ENCODE measurements around the gene MEX3C. TPM values are rescaled to one million over a fixed set of nuclear protein-coding genes. Genes with fewer than 3 reads are reported as not detected.

Gene MEX3C
- total RNA-seq, 1 experiment from 2014 or later, result 45.0 TPM

GRCh38 chr18:51151568-51152511, 45.6 kb downstream of the MEX3C start:
- ATAC-seq (peak; percentile 22; the same call in 1 of the 2 replicates), DNase-seq (ENCODE audit: low read depth, low spot score) (no peak)
- POLR2A ChIA-PET, result no interaction called here
- H3K9ac ChIP-seq (ENCODE audit: low read length), result no peak overlapping the region
- no peaks in the 10 kb centered on the region for H3K9me2 ChIP-seq (ENCODE audit: insufficient read depth)
- peaks cover 0 to 8% of the 10 kb centered on the region in 2 experiments; a peak in 2 of 4 replicates for H3K4me1 ChIP-seq (ENCODE audit: control insufficient read depth in 1 of 2, insufficient read depth in 2 of 2, low read length in 2 of 2)
- intact Hi-C loops (cut with micrococcal nuclease), result no loop called here
- H3K27me3 ChIP-seq (ENCODE audit: insufficient read depth, low read length), result no peaks in the 10 kb centered on the region
- H3K4me2 ChIP-seq (ENCODE audit: low read length), result no peak overlapping the region
- H3K27ac ChIP-seq (ENCODE audit: low read depth, low read length), result no peak overlapping the region
- H2AFZ ChIP-seq (ENCODE audit: low read depth, low read length, poor library complexity, severe bottlenecking), result no peak overlapping the region
- BruUV-seq (replicated peaks), result no TSS peak
- H4K20me1 ChIP-seq (ENCODE audit: insufficient read depth), result no peaks in the 10 kb centered on the region
- no peaks in the 10 kb centered on the region for H3K79me2 ChIP-seq (ENCODE audit: insufficient read depth, low read length)
- H3K36me3 ChIP-seq (ENCODE audit: control insufficient read depth in 1 of 2, insufficient read depth in 2 of 2, low read length in 2 of 2), result no peaks in the 10 kb centered on the region
- H3K4me3 ChIP-seq (replicated peaks in 1 of 2; ENCODE audit: low read depth in 1 of 2, low read length in 2 of 2), result no peak overlapping the region
- RAD21 ChIA-PET (ENCODE audit: low non-redundant PET in 1 of 2, low total read pairs in 2 of 2, uncharacterized antibody in 2 of 2, unreplicated experiment in 2 of 2), result no interaction called here
- TF ChIP-seq ATF3 (IDR thresholded peaks at IDR 0.05) (no peak), TCF7L2 (IDR thresholded peaks at IDR 0.05; ENCODE audit: borderline replicate concordance, extremely low read depth, insufficient read depth, insufficient read length) (no peak), RAD21 (IDR thresholded peaks at IDR 0.05; ENCODE audit: low read depth) (no peak), SIN3A (IDR thresholded peaks at IDR 0.05; ENCODE audit: low read depth) (no peak), SP1 (IDR thresholded peaks at IDR 0.05; ENCODE audit: low read depth) (no peak), ELF1 (IDR thresholded peaks at IDR 0.05; ENCODE audit: borderline replicate concordance, low read depth) (no peak), POLR2A (IDR thresholded peaks at IDR 0.05; ENCODE audit: borderline replicate concordance, extremely low read depth, insufficient read depth, insufficient read length) (no peak)
- H3K9me3 ChIP-seq (ENCODE audit: control insufficient read depth in 1 of 2, insufficient read depth in 1 of 2, low read depth in 1 of 2, low read length in 2 of 2), result no peaks in the 10 kb centered on the region
- CTCF ChIA-PET, result no interaction called here

- CTCF ChIA-PET, result no interaction called here
- TF ChIP-seq JUND (IDR thresholded peaks at IDR 0.05), result no peak
- TF ChIP-seq ATF3 (IDR thresholded peaks at IDR 0.05), result no peak
- TF ChIP-seq YY1 (IDR thresholded peaks at IDR 0.05; ENCODE audit: extremely low read depth, insufficient replicate concordance, low read depth, low read length), result no peak
- no peak for TF ChIP-seq SIN3A (IDR thresholded peaks at IDR 0.05; ENCODE audit: low read depth)
- no peak for TF ChIP-seq CBX3 (IDR thresholded peaks at IDR 0.05; ENCODE audit: low read depth)
- no peak for TF ChIP-seq CEBPB (IDR thresholded peaks at IDR 0.05; ENCODE audit: low read depth)
- TF ChIP-seq ZNF274 (IDR thresholded peaks at IDR 0.05; ENCODE audit: low read depth, low read length), result no peak
- TF ChIP-seq EZH2 (IDR thresholded peaks at IDR 0.05), result no peak
- no peak for TF ChIP-seq TCF7L2 (IDR thresholded peaks at IDR 0.05; ENCODE audit: borderline replicate concordance, extremely low read depth, insufficient read depth, insufficient read length)
- TF ChIP-seq, protein P1, sequence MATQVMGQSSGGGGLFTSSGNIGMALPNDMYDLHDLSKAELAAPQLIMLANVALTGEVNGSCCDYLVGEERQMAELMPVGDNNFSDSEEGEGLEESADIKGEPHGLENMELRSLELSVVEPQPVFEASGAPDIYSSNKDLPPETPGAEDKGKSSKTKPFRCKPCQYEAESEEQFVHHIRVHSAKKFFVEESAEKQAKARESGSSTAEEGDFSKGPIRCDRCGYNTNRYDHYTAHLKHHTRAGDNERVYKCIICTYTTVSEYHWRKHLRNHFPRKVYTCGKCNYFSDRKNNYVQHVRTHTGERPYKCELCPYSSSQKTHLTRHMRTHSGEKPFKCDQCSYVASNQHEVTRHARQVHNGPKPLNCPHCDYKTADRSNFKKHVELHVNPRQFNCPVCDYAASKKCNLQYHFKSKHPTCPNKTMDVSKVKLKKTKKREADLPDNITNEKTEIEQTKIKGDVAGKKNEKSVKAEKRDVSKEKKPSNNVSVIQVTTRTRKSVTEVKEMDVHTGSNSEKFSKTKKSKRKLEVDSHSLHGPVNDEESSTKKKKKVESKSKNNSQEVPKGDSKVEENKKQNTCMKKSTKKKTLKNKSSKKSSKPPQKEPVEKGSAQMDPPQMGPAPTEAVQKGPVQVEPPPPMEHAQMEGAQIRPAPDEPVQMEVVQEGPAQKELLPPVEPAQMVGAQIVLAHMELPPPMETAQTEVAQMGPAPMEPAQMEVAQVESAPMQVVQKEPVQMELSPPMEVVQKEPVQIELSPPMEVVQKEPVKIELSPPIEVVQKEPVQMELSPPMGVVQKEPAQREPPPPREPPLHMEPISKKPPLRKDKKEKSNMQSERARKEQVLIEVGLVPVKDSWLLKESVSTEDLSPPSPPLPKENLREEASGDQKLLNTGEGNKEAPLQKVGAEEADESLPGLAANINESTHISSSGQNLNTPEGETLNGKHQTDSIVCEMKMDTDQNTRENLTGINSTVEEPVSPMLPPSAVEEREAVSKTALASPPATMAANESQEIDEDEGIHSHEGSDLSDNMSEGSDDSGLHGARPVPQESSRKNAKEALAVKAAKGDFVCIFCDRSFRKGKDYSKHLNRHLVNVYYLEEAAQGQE (IDR thresholded peaks at IDR 0.05; ENCODE audit: low read depth), result no peak
- no peak for TF ChIP-seq POLR2A (IDR thresholded peaks at IDR 0.05; ENCODE audit: borderline replicate concordance, extremely low read depth, insufficient read depth, insufficient read length)
Observed at GRCh38 chr18:51151185-51151567, 46.3 kb downstream of the MEX3C start.

More at GRCh38 chr18:51151185-51151567, 46.3 kb downstream of the MEX3C start:
- RAD21 ChIA-PET (ENCODE audit: low non-redundant PET in 1 of 2, low total read pairs in 2 of 2, uncharacterized antibody in 2 of 2, unreplicated experiment in 2 of 2), result no interaction called here
- no peaks in the 10 kb centered on the region for H4K20me1 ChIP-seq (ENCODE audit: insufficient read depth)
- no peaks in the 10 kb centered on the region for H3K9me3 ChIP-seq (ENCODE audit: control insufficient read depth in 1 of 2, insufficient read depth in 1 of 2, low read depth in 1 of 2, low read length in 2 of 2)
- intact Hi-C loops (cut with micrococcal nuclease), result no loop called here
- peaks cover 0 to 8% of the 10 kb centered on the region in 2 experiments; a peak in 2 of 4 replicates for H3K4me1 ChIP-seq (ENCODE audit: control insufficient read depth in 1 of 2, insufficient read depth in 2 of 2, low read length in 2 of 2)
- no peak overlapping the region for H2AFZ ChIP-seq (ENCODE audit: low read depth, low read length, poor library complexity, severe bottlenecking)
- no peak overlapping the region for H3K27ac ChIP-seq (ENCODE audit: low read depth, low read length)
- no peaks in the 10 kb centered on the region for H3K9me2 ChIP-seq (ENCODE audit: insufficient read depth)
- H3K27me3 ChIP-seq (ENCODE audit: insufficient read depth, low read length), result no peaks in the 10 kb centered on the region
- DNase-seq (ENCODE audit: low read depth, low spot score) (no peak), ATAC-seq (no peak)
- no TSS peak for BruUV-seq (replicated peaks)
- POLR2A ChIA-PET, result no interaction called here
- H3K79me2 ChIP-seq (ENCODE audit: insufficient read depth, low read length), result no peaks in the 10 kb centered on the region
- H3K4me3 ChIP-seq (replicated peaks in 1 of 2; ENCODE audit: low read depth in 1 of 2, low read length in 2 of 2), result no peak overlapping the region
- no peaks in the 10 kb centered on the region for H3K36me3 ChIP-seq (ENCODE audit: control insufficient read depth in 1 of 2, insufficient read depth in 2 of 2, low read length in 2 of 2)
- H3K9ac ChIP-seq (ENCODE audit: low read length), result no peak overlapping the region
- no peak overlapping the region for H3K4me2 ChIP-seq (ENCODE audit: low read length)
